Neural cell (in vitro differentiated cells): Measurements from ENCODE around the gene GRID1. TPM values are rescaled to one million over a fixed set of nuclear protein-coding genes. Genes with fewer than 3 reads are reported as not detected.

ENCODE experiments used
- H2AFZ ChIP-seq: fragments of 200-600, 300-800 bp; sonication (generic), shearing (Covaris generic); 2 replicates; pipeline ENCODE4 v1.6.0; 2014; ENCODE audit warnings: low read depth, mild to moderate bottlenecking, antibody characterized with exemption, low read length, moderate library complexity
- H3F3A ChIP-seq: fragments of 200-600 bp; shearing (Covaris generic); 2 replicates; pipeline ENCODE4 v1.6.1; 2016; ENCODE audit warnings: mild to moderate bottlenecking, moderate library complexity, mixed read lengths, antibody characterized with exemption, low read length; ENCODE audit not compliant: insufficient read depth, poor library complexity, severe bottlenecking
- H3K27ac ChIP-seq: fragments of 200-600, 300-800 bp; sonication (generic), shearing (Covaris generic); 2 replicates; pipeline ENCODE4 v1.5.1; 2014; ENCODE audit warnings: mild to moderate bottlenecking, low read length, moderate library complexity
- H3K27me3 ChIP-seq: fragments of 300-800, 200-600 bp; sonication (generic), shearing (Covaris generic); 2 replicates; pipeline ENCODE4 v1.6.0; 2014; ENCODE audit warnings: mild to moderate bottlenecking, low read depth, low read length, moderate library complexity; ENCODE audit not compliant: insufficient read depth
- H3K36me3 ChIP-seq: fragments of 300-800, 200-600 bp; sonication (generic), shearing (Covaris generic); 2 replicates; pipeline ENCODE4 v1.5.1; 2014; ENCODE audit warnings: mild to moderate bottlenecking, antibody characterized with exemption, low read length, moderate library complexity; ENCODE audit not compliant: insufficient read depth
- H3K4me2 ChIP-seq: fragments of 300-800, 200-600 bp; sonication (generic), shearing (Covaris generic); 2 replicates; pipeline ENCODE4 v1.6.0; 2014; ENCODE audit warnings: mild to moderate bottlenecking, low read length
- H3K4me3 ChIP-seq: fragments of 300-800, 200-600 bp; sonication (generic), shearing (Covaris generic); 2 replicates; pipeline ENCODE4 v1.5.1; 2014; ENCODE audit warnings: mild to moderate bottlenecking, low read length, moderate library complexity
- H3K79me2 ChIP-seq: fragments of 200-600 bp; shearing (Covaris generic); replicated peaks from 2 replicates; pipeline ENCODE4 v1.6.0; 2014; ENCODE audit warnings: mild to moderate bottlenecking, low read length, moderate library complexity; ENCODE audit not compliant: insufficient read depth
- H3K9ac ChIP-seq: fragments of 300-800, 200-600 bp; sonication (generic), shearing (Covaris generic); 2 replicates; pipeline ENCODE4 v1.6.1; 2016; ENCODE audit warnings: mild to moderate bottlenecking, low read length, mixed read lengths
- H3K9me2 ChIP-seq: fragments of 200-600 bp; shearing (Covaris generic); 2 replicates; pipeline ENCODE4 v1.6.1; 2016; ENCODE audit warnings: mild to moderate bottlenecking, low read length, mixed read lengths; ENCODE audit not compliant: insufficient read depth
- H3K9me3 ChIP-seq: fragments of 200-600, 300-800 bp; sonication (generic), shearing (Covaris generic); 2 replicates; pipeline ENCODE4 v1.6.1; 2016; ENCODE audit warnings: mild to moderate bottlenecking, mixed run types, low read length, moderate library complexity, mixed read lengths
- H4K20me1 ChIP-seq: fragments of 200-600 bp; shearing (Covaris generic); 2 replicates; pipeline ENCODE4 v1.6.1; 2016; ENCODE audit warnings: mild to moderate bottlenecking, mixed run types; ENCODE audit not compliant: insufficient read depth
- EP300 ChIP-seq: fragments of 450-650 bp; conservative IDR thresholded peaks from 2 replicates; pipeline ENCODE4 v1.6.1; 2014; ENCODE audit warnings: antibody characterized with exemption, mild to moderate bottlenecking, moderate library complexity; ENCODE audit not compliant: poor library complexity, severe bottlenecking
- EZH2 ChIP-seq: fragments of 200-600, 300-800 bp; shearing (Covaris generic), sonication (generic); IDR thresholded peaks from 2 replicates; pipeline ENCODE4 v1.6.1; 2014; ENCODE audit warnings: antibody characterized with exemption, low read length, borderline replicate concordance, mild to moderate bottlenecking; ENCODE audit not compliant: insufficient read depth, poor library complexity, severe bottlenecking
- MXI1 ChIP-seq: fragments of 450-650 bp; conservative IDR thresholded peaks from 2 replicates; pipeline ENCODE4 v1.6.1; 2014; ENCODE audit warnings: antibody characterized with exemption, mild to moderate bottlenecking; ENCODE audit not compliant: poor library complexity, severe bottlenecking
- POLR2AphosphoS5 ChIP-seq: IDR thresholded peaks from 2 replicates; pipeline ENCODE4 v1.6.1; 2012
- RAD21 ChIP-seq: fragments of 450-650 bp; conservative IDR thresholded peaks from 2 replicates; pipeline ENCODE4 v1.6.1; 2014; ENCODE audit warnings: antibody characterized with exemption, mild to moderate bottlenecking, moderate library complexity
- SMC3 ChIP-seq: fragments of 450-650 bp; conservative IDR thresholded peaks from 2 replicates; pipeline ENCODE4 v1.6.1; 2014; ENCODE audit warnings: antibody characterized with exemption, mild to moderate bottlenecking, moderate library complexity; ENCODE audit not compliant: poor library complexity
- TAF1 ChIP-seq: IDR thresholded peaks from 2 replicates; pipeline ENCODE4 v1.6.1; 2012; ENCODE audit warnings: low read depth
- polyA plus RNA-seq: library from polyadenylated mRNA; depleted of rRNA; stranded (reverse); fragments of >200 nt; gene quantifications from 2 replicates; pipeline ENCODE4 v1.2.3, GENCODE V29; 2014
- TF ChIP-seq, protein P1 (sequence below): IDR thresholded peaks from 2 replicates; pipeline ENCODE4 v1.6.1; 2012; ENCODE audit warnings: borderline replicate concordance
- TF ChIP-seq, protein P2 (sequence below): fragments of 450-650 bp; IDR thresholded peaks from 2 replicates; pipeline ENCODE4 v1.5.1; 2014; ENCODE audit warnings: antibody characterized with exemption, mild to moderate bottlenecking, moderate library complexity; ENCODE audit not compliant: poor library complexity, severe bottlenecking

Gene GRID1
- polyA plus RNA-seq, 1 donor from 2014 or later = 7.3 TPM

GRCh38 chr10:85696893-85697292 lies 669.7 kb downstream of the GRID1 start:
- Histone ChIP-seq H3K9me2 (no peaks in the 10 kb centered on the region), H3K9ac (no peak overlapping the region), H3K4me2 (no peak overlapping the region), H3K27me3 (no peaks in the 10 kb centered on the region), H2AFZ (no peak overlapping the region), H3K79me2 (no peaks in the 10 kb centered on the region), H3K36me3 (no peaks in the 10 kb centered on the region), H3F3A (no peaks in the 10 kb centered on the region), H3K27ac (no peak overlapping the region), H3K9me3 (peaks cover 3% of the 10 kb centered on the region), H4K20me1 (no peaks in the 10 kb centered on the region), H3K4me3 (no peak overlapping the region)
- TF ChIP-seq EP300 (no peak), SMC3 (no peak), MXI1 (no peak), RAD21 (no peak), EZH2 (no peak), TAF1 (no peak), POLR2AphosphoS5 (no peak)
- TF ChIP-seq, protein P1, sequence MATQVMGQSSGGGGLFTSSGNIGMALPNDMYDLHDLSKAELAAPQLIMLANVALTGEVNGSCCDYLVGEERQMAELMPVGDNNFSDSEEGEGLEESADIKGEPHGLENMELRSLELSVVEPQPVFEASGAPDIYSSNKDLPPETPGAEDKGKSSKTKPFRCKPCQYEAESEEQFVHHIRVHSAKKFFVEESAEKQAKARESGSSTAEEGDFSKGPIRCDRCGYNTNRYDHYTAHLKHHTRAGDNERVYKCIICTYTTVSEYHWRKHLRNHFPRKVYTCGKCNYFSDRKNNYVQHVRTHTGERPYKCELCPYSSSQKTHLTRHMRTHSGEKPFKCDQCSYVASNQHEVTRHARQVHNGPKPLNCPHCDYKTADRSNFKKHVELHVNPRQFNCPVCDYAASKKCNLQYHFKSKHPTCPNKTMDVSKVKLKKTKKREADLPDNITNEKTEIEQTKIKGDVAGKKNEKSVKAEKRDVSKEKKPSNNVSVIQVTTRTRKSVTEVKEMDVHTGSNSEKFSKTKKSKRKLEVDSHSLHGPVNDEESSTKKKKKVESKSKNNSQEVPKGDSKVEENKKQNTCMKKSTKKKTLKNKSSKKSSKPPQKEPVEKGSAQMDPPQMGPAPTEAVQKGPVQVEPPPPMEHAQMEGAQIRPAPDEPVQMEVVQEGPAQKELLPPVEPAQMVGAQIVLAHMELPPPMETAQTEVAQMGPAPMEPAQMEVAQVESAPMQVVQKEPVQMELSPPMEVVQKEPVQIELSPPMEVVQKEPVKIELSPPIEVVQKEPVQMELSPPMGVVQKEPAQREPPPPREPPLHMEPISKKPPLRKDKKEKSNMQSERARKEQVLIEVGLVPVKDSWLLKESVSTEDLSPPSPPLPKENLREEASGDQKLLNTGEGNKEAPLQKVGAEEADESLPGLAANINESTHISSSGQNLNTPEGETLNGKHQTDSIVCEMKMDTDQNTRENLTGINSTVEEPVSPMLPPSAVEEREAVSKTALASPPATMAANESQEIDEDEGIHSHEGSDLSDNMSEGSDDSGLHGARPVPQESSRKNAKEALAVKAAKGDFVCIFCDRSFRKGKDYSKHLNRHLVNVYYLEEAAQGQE = no peak
- TF ChIP-seq, protein P2, sequence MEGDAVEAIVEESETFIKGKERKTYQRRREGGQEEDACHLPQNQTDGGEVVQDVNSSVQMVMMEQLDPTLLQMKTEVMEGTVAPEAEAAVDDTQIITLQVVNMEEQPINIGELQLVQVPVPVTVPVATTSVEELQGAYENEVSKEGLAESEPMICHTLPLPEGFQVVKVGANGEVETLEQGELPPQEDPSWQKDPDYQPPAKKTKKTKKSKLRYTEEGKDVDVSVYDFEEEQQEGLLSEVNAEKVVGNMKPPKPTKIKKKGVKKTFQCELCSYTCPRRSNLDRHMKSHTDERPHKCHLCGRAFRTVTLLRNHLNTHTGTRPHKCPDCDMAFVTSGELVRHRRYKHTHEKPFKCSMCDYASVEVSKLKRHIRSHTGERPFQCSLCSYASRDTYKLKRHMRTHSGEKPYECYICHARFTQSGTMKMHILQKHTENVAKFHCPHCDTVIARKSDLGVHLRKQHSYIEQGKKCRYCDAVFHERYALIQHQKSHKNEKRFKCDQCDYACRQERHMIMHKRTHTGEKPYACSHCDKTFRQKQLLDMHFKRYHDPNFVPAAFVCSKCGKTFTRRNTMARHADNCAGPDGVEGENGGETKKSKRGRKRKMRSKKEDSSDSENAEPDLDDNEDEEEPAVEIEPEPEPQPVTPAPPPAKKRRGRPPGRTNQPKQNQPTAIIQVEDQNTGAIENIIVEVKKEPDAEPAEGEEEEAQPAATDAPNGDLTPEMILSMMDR = no peak

DNA sequence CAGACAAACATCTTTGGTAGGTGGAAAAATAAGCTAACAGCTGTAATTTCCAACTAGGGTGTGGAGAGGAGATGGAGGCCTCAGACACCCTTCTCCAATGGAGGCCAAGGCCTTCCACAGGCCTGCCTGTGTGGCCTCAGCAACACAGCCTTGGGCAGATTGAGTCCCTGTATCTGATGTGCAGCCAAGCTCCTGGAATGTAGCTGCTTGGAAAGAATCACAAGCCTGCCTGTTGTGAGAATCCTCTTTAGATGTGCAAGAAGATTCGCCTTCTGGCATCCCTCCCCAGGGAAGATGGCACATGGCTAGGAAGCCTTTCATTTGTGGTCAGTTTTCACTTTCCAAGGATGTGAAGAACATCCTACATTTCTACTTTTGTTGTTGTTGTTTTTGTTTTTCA lies 684.0 kb downstream of the GRID1 start:
- Histone ChIP-seq H3F3A (no peaks in the 10 kb centered on the region), H3K9me3 (no peaks in the 10 kb centered on the region), H3K9me2 (no peaks in the 10 kb centered on the region), H3K36me3 (no peaks in the 10 kb centered on the region), H3K4me2 (no peak overlapping the region), H4K20me1 (no peaks in the 10 kb centered on the region), H3K27me3 (no peaks in the 10 kb centered on the region), H3K27ac (no peak overlapping the region), H3K79me2 (no peaks in the 10 kb centered on the region), H2AFZ (no peak overlapping the region), H3K4me3 (no peak overlapping the region), H3K9ac (no peak overlapping the region)
- no peak for TF ChIP-seq MXI1

DNA sequence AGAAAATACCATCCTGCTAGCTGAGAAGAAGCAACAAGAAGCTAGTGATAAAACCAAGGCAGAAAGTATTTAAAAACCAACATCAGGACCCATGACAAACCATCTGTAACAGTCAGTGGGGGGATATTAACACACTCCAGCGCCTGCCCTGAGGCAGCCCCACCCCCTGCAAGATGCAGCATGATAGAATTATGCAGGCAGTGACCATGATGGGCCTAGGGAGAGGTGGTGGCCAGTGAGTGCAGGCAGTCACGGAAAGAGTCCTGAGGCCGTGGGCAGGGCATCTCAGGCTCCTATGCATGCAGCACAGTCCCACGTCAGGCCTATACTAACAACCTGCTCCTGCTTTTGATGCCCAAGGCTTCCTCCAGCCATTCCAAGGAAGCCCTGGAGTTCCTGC lies 686.9 kb downstream of the GRID1 start:
- Histone ChIP-seq H3K27me3 (no peaks in the 10 kb centered on the region), H3K9ac (no peak overlapping the region), H3K4me3 (no peak overlapping the region), H3K36me3 (no peaks in the 10 kb centered on the region), H3K9me3 (no peaks in the 10 kb centered on the region), H3K79me2 (no peaks in the 10 kb centered on the region), H3K9me2 (no peaks in the 10 kb centered on the region), H3F3A (no peaks in the 10 kb centered on the region), H3K4me2 (no peak overlapping the region), H3K27ac (no peak overlapping the region), H4K20me1 (no peaks in the 10 kb centered on the region), H2AFZ (no peak overlapping the region)
- TF ChIP-seq TAF1 (no peak), EP300 (no peak), POLR2AphosphoS5 (no peak), RAD21 (no peak), SMC3 (no peak), EZH2 (no peak), MXI1 (no peak)
- TF ChIP-seq, protein P2 = no peak
- TF ChIP-seq, protein P1 = no peak
